Measurements from ENCODE around the gene LIN7B. TPM values are rescaled to one million over a fixed set of nuclear protein-coding genes. Genes with fewer than 3 reads are reported as not detected.
A peak's percentile ranks its signal among the peaks of the same experiment; 100 is the strongest.

Gene LIN7B
- total RNA-seq, 3 donors from 2014 or later = 8.5 to 17.6 (median 11.8) TPM

DNA sequence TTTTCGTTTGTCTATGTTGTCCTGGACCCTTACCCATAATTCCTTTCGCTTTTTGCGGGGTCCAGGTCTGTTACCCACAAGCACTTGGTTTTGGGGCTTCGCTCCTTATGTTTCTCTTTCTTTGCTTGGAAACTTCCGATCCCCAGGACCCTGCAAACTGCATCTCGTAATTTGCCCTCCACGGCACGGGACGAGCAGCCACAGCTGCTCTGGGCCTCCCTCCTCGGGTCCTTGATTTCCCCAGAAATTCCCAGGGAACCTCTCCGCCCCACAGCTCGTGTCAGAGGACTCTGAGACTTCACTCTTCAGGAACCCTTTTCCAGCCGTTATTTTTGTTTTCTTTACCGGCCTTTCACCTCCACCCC is 28.3 kb upstream of the LIN7B start:
- H3K4me3 ChIP-seq = peak overlapping the region; percentile 86 to 94 (median 88)
- no peak for DNase-seq (ENCODE audit: low spot score in 2 of 2)
- H3K9me3 ChIP-seq = no peaks in the 10 kb centered on the region
- no peaks in the 10 kb centered on the region for H3K36me3 ChIP-seq
- peaks cover 7 to 9% of the 10 kb centered on the region in 2 donors for H3K4me1 ChIP-seq
- TF ChIP-seq, protein P1, sequence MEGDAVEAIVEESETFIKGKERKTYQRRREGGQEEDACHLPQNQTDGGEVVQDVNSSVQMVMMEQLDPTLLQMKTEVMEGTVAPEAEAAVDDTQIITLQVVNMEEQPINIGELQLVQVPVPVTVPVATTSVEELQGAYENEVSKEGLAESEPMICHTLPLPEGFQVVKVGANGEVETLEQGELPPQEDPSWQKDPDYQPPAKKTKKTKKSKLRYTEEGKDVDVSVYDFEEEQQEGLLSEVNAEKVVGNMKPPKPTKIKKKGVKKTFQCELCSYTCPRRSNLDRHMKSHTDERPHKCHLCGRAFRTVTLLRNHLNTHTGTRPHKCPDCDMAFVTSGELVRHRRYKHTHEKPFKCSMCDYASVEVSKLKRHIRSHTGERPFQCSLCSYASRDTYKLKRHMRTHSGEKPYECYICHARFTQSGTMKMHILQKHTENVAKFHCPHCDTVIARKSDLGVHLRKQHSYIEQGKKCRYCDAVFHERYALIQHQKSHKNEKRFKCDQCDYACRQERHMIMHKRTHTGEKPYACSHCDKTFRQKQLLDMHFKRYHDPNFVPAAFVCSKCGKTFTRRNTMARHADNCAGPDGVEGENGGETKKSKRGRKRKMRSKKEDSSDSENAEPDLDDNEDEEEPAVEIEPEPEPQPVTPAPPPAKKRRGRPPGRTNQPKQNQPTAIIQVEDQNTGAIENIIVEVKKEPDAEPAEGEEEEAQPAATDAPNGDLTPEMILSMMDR (IDR thresholded peaks at IDR 0.05) = no peak
- TF ChIP-seq POLR2A (IDR thresholded peaks at IDR 0.05) (no peak), POLR2AphosphoS5 (IDR thresholded peaks at IDR 0.05) (no peak)
- peak overlapping the region; percentile 89 to 93 for H3K27ac ChIP-seq
- no peaks in the 10 kb centered on the region for H3K27me3 ChIP-seq
- intact Hi-C loops (cut with DNase I; ENCODE audit: low total_unique reads) = no loop called here

DNA sequence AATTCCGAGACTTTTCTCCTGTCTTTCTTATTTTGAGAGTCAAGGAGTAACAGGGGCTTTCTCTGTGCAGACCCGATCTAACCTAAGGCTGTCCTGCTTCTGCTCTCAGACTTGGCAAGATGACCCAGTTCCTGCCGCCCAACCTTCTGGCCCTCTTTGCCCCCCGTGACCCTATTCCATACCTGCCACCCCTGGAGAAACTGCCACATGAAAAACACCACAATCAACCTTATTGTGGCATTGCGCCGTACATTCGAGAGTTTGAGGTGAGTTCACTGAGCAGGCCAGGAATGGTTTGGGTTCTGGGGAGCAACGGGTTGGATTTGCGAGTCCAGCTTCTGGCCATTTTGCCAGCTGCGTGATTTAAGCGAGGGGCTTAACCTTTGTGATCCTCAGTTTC is 27.9 kb upstream of the LIN7B start:
- H3K4me3 ChIP-seq = peak overlapping the region; percentile 86 to 94 (median 88)
- peak overlapping the region in 1 of 2 donors; percentile 89 for H3K27ac ChIP-seq
- DNase-seq (ENCODE audit: low spot score in 2 of 2) = no peak
- no peaks in the 10 kb centered on the region for H3K9me3 ChIP-seq
- H3K36me3 ChIP-seq = no peaks in the 10 kb centered on the region
- TF ChIP-seq POLR2AphosphoS5 (IDR thresholded peaks at IDR 0.05) = no peak
- TF ChIP-seq, protein P1 (IDR thresholded peaks at IDR 0.05) = no peak
- no peak for TF ChIP-seq POLR2A (IDR thresholded peaks at IDR 0.05)
- no peaks in the 10 kb centered on the region for H3K27me3 ChIP-seq
- peaks cover 7 to 9% of the 10 kb centered on the region in 2 donors for H3K4me1 ChIP-seq
- intact Hi-C loops (cut with DNase I; ENCODE audit: low total_unique reads) = no loop called here

DNA sequence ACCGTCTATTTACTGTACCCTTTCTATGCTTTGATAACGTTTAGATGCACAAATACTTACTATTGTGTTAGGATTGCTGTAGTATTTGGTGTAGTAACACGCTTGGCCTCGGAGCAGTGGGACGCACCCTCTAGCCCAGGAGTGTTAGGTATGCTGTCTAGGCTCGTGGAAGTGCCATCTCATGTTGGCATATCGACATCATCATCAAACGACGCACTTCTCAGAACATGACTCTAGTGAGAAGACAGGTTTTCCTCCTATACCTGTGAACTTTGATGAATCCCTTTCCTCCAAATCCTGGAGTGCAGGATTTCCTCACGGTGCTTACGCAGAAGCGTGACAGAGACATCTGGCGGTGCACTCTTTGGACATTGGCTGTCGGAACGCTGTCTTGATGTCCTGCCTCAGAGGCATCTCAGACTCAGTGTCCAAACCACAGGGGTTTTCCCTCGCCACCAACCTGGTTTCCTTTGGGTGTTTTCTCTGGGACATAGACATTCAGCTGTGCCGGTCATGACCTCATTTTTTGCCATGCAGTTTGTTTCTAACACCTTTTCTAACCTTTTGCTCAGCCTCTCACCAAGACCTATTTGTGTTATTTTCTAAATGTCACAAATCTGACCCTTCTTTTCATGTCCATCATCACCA is 22.7 kb upstream of the LIN7B start:
- Histone ChIP-seq H3K9me3 (no peaks in the 10 kb centered on the region), H3K4me3 (no peak overlapping the region), H3K36me3 (no peaks in the 10 kb centered on the region), H3K27me3 (no peaks in the 10 kb centered on the region), H3K4me1 (peaks cover 5 to 7% of the 10 kb centered on the region in 2 donors), H3K27ac (no peak overlapping the region)
- DNase-seq (ENCODE audit: low spot score in 2 of 2) = no peak
- TF ChIP-seq, protein P1 (IDR thresholded peaks at IDR 0.05) = no peak
- no peak for TF ChIP-seq POLR2A (IDR thresholded peaks at IDR 0.05)
- TF ChIP-seq POLR2AphosphoS5 (IDR thresholded peaks at IDR 0.05) = no peak
- intact Hi-C loops (cut with DNase I; ENCODE audit: low total_unique reads) = no loop called here

DNA sequence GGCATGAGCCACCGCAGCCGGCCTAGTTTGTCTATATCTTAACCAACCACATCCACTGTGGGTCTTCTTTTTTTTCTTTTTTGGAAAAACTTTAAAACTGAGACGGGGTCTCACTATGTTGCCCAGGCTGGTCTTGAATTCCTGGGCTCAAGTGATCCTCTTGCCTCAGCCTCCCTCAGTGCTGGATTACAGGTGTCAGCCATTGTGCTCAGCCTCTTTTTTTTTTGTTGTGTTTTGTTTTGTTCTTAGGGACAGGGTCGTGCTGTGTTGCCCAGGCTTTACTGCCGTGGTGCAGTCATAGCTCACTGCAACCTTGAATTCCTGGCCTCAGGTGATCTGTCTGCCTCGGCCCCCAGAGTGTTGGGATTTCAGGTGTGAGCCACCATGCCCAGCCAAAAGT is 21.5 kb upstream of the LIN7B start:
- H3K4me3 ChIP-seq = no peak overlapping the region
- H3K4me1 ChIP-seq = peaks cover under 1 to 2% of the 10 kb centered on the region in 2 donors
- TF ChIP-seq, protein P1 (IDR thresholded peaks at IDR 0.05) = no peak
- TF ChIP-seq POLR2AphosphoS5 (IDR thresholded peaks at IDR 0.05) = no peak
- no peak for TF ChIP-seq POLR2A (IDR thresholded peaks at IDR 0.05)
- no peaks in the 10 kb centered on the region for H3K9me3 ChIP-seq
- no peaks in the 10 kb centered on the region for H3K36me3 ChIP-seq
- no peaks in the 10 kb centered on the region for H3K27me3 ChIP-seq
- DNase-seq (ENCODE audit: low spot score in 2 of 2) = no peak
- intact Hi-C loops (cut with DNase I; ENCODE audit: low total_unique reads) = no loop called here
- H3K27ac ChIP-seq = no peak overlapping the region

DNA sequence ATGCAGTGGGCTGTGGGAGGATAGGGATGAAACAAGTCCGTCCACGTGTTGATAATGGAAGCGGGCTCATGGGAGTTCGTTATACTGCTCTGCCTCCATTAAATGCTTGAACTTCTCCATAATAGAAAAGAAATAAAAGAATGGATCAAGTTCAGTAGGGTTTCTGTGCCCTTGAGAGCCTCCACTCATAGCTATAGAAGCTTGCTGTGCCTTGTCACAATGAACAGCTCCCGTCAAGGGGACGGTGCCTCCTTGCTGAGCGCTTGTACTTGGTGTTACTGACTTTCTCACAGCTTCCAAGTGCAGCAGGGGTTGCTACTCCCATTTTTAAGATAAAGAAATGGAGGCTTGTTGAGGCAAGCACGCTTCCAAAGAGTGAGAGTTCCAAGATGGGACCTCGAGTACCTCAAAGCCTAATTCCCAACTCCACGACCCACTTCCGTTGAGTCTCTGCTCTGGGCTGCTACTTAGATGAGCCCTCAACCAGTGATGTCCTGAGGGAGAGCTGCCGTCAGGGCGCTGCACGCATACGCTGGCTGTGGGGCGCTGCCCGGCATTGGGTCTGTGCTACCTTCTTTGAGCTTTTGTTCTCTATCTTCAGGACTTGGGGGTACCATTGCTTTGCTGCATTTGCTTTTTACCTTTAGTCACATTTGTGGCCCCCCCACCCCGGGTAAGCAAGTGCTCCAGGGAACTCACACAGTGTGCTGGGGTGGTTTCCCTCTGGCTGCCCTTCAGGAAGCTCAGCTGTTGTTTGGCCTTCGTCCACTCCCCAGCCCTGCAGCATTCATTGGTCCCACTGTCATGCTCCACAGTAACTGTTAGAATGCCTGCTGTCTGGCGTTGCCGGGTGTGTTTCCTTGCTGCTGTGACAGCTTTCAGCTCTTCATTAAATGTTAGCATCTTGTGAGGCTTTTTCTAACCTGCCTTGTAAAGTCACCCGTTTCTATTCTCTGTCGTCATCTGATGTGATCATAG is 19.4 kb upstream of the LIN7B start:
- H3K36me3 ChIP-seq = no peaks in the 10 kb centered on the region
- no peaks in the 10 kb centered on the region for H3K9me3 ChIP-seq
- no peak overlapping the region for H3K4me3 ChIP-seq
- no peaks in the 10 kb centered on the region for H3K27me3 ChIP-seq
- intact Hi-C loops (cut with DNase I; ENCODE audit: low total_unique reads) = no loop called here
- no peak for TF ChIP-seq POLR2A (IDR thresholded peaks at IDR 0.05)
- no peak for DNase-seq (ENCODE audit: low spot score in 2 of 2)
- peaks cover 0 to 4% of the 10 kb centered on the region in 2 donors for H3K4me1 ChIP-seq
- H3K27ac ChIP-seq = no peak overlapping the region

All from breast epithelium (tissue), 4 donors.